WTC11 (cell line): Measurements from ENCODE around the gene MMP11. TPM values are rescaled to one million over a fixed set of nuclear protein-coding genes. Genes with fewer than 3 reads are reported as not detected.

Experiments used
- ATAC-seq: fragments of 200-7000 bp; cut with Tn5 transposase; 2 replicates; pipeline ENCODE4 v1.10.0; 2021; ENCODE audit warnings: mild to moderate bottlenecking, moderate library complexity
- CTCF ChIA-PET: fragments of 300-600 bp; sonication (Branson Sonifier 250); formaldehyde crosslinking; loops from one replicate; lab custom pipeline; 2021; ENCODE audit warnings: antibody characterized with exemption; lab: Charles Lee
- POLR2A ChIA-PET: fragments of 350-600 bp; sonication (Branson Sonifier 250); formaldehyde crosslinking; loops from one replicate; lab custom pipeline; 2021; ENCODE audit warnings: antibody characterized with exemption; lab: Charles Lee
- DNase-seq: peaks from one replicate; pipeline ENCODE4 v3.0.0; 2021; ENCODE audit warnings: low spot score
- H3K27ac Mint-ChIP-seq: 2 replicates; pipeline ENCODE4 v1.8.0; 2021; ENCODE audit warnings: mixed read lengths
- H3K27me3 Mint-ChIP-seq: 2 replicates; pipeline ENCODE4 v1.8.0; 2021; ENCODE audit warnings: low read depth, mild to moderate bottlenecking, moderate library complexity, mixed read lengths
- H3K36me3 Mint-ChIP-seq: 2 replicates; pipeline ENCODE4 v1.8.0; 2021; ENCODE audit warnings: mixed read lengths
- H3K4me1 Mint-ChIP-seq: 2 replicates; pipeline ENCODE4 v1.8.0; 2022; ENCODE audit warnings: mixed read lengths
- H3K4me3 Mint-ChIP-seq: 2 replicates; pipeline ENCODE4 v1.8.0; 2021; ENCODE audit warnings: mild to moderate bottlenecking, moderate library complexity, mixed read lengths
- H3K9me3 Mint-ChIP-seq: 2 replicates; pipeline ENCODE4 v1.8.0; 2021; ENCODE audit warnings: mixed read lengths
- E2F1 ChIP-seq: sonication (generic); formaldehyde crosslinking; IDR thresholded peaks from 2 replicates; pipeline ENCODE4 v1.8.0; 2022; ENCODE audit warnings: mild to moderate bottlenecking, missing genetic modification reagents
- GABPB1 ChIP-seq: sonication (generic); formaldehyde crosslinking; IDR thresholded peaks from 2 replicates; pipeline ENCODE4 v1.8.1; 2023; ENCODE audit warnings: mild to moderate bottlenecking, missing genetic modification reagents
- GRHL2 ChIP-seq: fragments of 250-450 bp; sonication (Bioruptor Pico); IDR thresholded peaks from 2 replicates; pipeline ENCODE4 v1.8.0; 2022; ENCODE audit warnings: mild to moderate bottlenecking, moderate library complexity; ENCODE audit not compliant: insufficient replicate concordance, severe bottlenecking
- HMGA2 ChIP-seq: fragments of 250-450 bp; sonication (Bioruptor Pico); IDR thresholded peaks from 2 replicates; pipeline ENCODE4 v1.4.0; 2021; ENCODE audit warnings: mild to moderate bottlenecking, moderate library complexity
- NFYB ChIP-seq: sonication (generic); formaldehyde crosslinking; conservative IDR thresholded peaks from 2 replicates; pipeline ENCODE4 v1.8.0; 2022; ENCODE audit warnings: low read depth, missing genetic modification reagents
- NR1H2 ChIP-seq: sonication (generic); formaldehyde crosslinking; IDR thresholded peaks from 2 replicates; pipeline ENCODE4 v1.9.0; 2021; ENCODE audit warnings: mild to moderate bottlenecking, moderate library complexity, missing genetic modification reagents
- RORB ChIP-seq: fragments of 250-450 bp; sonication (Bioruptor Pico); IDR thresholded peaks from 2 replicates; pipeline ENCODE4 v1.9.0; 2021; ENCODE audit warnings: mild to moderate bottlenecking
- SP1 ChIP-seq: sonication (generic); formaldehyde crosslinking; conservative IDR thresholded peaks from 2 replicates; pipeline ENCODE4 v1.8.1; 2022; ENCODE audit warnings: missing genetic modification reagents
- ZBTB43 ChIP-seq: sonication (generic); formaldehyde crosslinking; IDR thresholded peaks from 2 replicates; pipeline ENCODE4 v1.8.1; 2023; ENCODE audit warnings: mild to moderate bottlenecking, missing genetic modification reagents
- ZNF121 ChIP-seq: sonication (generic); formaldehyde crosslinking; IDR thresholded peaks from 2 replicates; pipeline ENCODE4 v1.8.0; 2023; ENCODE audit warnings: missing genetic modification reagents
- ZNF138 ChIP-seq: sonication (generic); formaldehyde crosslinking; conservative IDR thresholded peaks from 2 replicates; pipeline ENCODE4 v1.8.1; 2022; ENCODE audit warnings: mild to moderate bottlenecking, moderate library complexity, missing genetic modification reagents
- total RNA-seq: library from RNA; stranded (reverse); gene quantifications from 3 replicates; pipeline ENCODE4 v1.2.3, GENCODE V29; 2021
- TF ChIP-seq, protein P1 (sequence below): sonication (generic); formaldehyde crosslinking; IDR thresholded peaks from 2 replicates; pipeline ENCODE4 v1.8.0; 2022; ENCODE audit warnings: mild to moderate bottlenecking, missing genetic modification reagents
- TF ChIP-seq, protein P2 (sequence below): fragments of 250-450 bp; sonication (Bioruptor Pico); IDR thresholded peaks from 2 replicates; pipeline ENCODE4 v1.9.0; 2021; ENCODE audit warnings: mild to moderate bottlenecking, borderline replicate concordance

MMP11 gene
- total RNA-seq, 1 experiment from 2014 or later: 16.5 TPM

DNA sequence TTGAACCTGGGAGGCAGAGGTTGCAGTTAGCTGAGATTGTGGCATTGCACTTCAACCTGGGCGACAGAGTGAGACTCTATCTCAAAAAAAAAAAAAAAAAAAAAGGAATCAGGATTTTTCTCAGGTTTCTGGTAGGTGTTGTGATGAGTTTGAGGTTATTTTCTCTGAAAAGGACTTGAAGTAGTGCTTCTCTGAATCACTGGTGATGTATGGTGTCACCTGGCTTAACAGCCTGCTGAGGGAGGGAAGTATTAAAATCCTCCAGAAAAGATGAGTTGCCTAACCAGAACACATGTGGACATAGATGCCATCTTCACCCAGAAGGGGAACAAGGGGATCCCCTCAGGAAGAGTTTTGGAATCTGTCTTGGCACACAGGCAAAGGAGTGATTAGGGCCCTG is 34.2 kb downstream of the MMP11 start:
- no peak overlapping the region for H3K27ac Mint-ChIP-seq
- peaks cover 6% of the 10 kb centered on the region; the same call in 1 of the 2 replicates for H3K4me1 Mint-ChIP-seq
- TF ChIP-seq NFYB (no peak), E2F1 (CRISPR knock-in tag) (no peak), ZNF121 (CRISPR knock-in tag) (no peak), RORB (no peak)
- TF ChIP-seq, protein P1, sequence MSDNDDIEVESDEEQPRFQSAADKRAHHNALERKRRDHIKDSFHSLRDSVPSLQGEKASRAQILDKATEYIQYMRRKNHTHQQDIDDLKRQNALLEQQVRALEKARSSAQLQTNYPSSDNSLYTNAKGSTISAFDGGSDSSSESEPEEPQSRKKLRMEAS (CRISPR knock-in tag): no peak
- TF ChIP-seq, all 79 proteins: peak for 0
- CTCF ChIA-PET: no interaction called here
- Mint-ChIP-seq H3K9me3 (no peaks in the 10 kb centered on the region), H3K36me3 (peaks cover 62% of the 10 kb centered on the region), H3K4me3 (no peak overlapping the region), H3K27me3 (no peaks in the 10 kb centered on the region)
- ATAC-seq (no peak), DNase-seq (no peak)
- POLR2A ChIA-PET: no interaction called here

GRCh38 chr22:23812378-23812777 is 39.7 kb downstream of the MMP11 start:
- Mint-ChIP-seq H3K9me3 (no peaks in the 10 kb centered on the region), H3K36me3 (peaks cover 56% of the 10 kb centered on the region), H3K4me1 (no peaks in the 10 kb centered on the region), H3K4me3 (no peak overlapping the region), H3K27me3 (no peaks in the 10 kb centered on the region), H3K27ac (no peak overlapping the region)
- ChIA-PET CTCF (interaction anchor here (0.6 to 2.3 kb wide), 4 partner anchors 13 to 81 kb away, joined by 3 to 9 read pairs (median 4); no protein-coding TSS in a partner anchor), POLR2A (interaction anchor here (1.1 kb wide), 1 partner anchor 13 kb away, joined by 3 read pairs; no protein-coding TSS in a partner anchor)
- no peak for ATAC-seq
- DNase-seq: no peak
- TF ChIP-seq ZBTB43: no peak
- TF ChIP-seq GRHL2: no peak
- TF ChIP-seq ZNF138 (CRISPR knock-in tag): no peak

DNA sequence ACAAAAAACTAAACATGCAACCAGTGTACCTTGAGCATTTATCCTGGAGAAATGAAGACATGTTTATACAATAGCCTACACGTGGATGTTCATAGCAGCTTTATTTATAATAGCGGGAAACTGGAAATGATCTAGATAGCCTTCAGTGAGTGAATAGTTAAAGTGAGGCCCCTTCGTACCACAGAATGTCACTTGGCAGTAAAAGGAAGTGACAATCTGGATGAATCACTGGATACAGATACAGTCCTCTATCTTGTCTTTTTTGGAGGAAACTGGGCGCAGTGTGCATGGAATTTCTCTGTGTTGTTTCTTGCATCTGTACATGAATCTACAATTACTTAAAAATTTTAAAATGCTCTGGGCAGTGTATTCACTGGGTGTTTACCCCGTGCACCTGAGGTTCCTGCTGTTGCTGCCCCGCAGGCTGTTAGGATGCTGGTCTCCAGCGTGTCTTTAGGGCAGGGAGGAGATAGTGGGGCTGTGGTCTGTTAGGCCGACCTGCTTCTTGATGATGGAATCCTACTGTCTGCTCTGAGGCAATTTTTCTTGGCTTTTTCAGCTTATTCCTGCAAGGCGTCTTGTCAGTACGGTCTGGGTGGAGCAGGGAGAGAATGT is 43.0 kb downstream of the MMP11 start:
- ATAC-seq (no peak), DNase-seq (no peak)
- Mint-ChIP-seq H3K4me1 (0 out of 2 replicates have a peak, but pooled peaks cover 3% of the 10 kb centered on the region), H3K36me3 (peaks cover 77% of the 10 kb centered on the region), H3K4me3 (no peak overlapping the region), H3K27me3 (no peaks in the 10 kb centered on the region), H3K9me3 (no peaks in the 10 kb centered on the region), H3K27ac (no peak overlapping the region; the same call in 1 of the 2 replicates)
- CTCF ChIA-PET: interaction anchor here (0.9 to 1.9 kb wide), 3 partner anchors 34 to 47 kb away, joined by 3 to 8 read pairs (median 3); no protein-coding TSS in a partner anchor
- no peak for TF ChIP-seq NR1H2 (CRISPR knock-in tag)
- TF ChIP-seq, protein P2, sequence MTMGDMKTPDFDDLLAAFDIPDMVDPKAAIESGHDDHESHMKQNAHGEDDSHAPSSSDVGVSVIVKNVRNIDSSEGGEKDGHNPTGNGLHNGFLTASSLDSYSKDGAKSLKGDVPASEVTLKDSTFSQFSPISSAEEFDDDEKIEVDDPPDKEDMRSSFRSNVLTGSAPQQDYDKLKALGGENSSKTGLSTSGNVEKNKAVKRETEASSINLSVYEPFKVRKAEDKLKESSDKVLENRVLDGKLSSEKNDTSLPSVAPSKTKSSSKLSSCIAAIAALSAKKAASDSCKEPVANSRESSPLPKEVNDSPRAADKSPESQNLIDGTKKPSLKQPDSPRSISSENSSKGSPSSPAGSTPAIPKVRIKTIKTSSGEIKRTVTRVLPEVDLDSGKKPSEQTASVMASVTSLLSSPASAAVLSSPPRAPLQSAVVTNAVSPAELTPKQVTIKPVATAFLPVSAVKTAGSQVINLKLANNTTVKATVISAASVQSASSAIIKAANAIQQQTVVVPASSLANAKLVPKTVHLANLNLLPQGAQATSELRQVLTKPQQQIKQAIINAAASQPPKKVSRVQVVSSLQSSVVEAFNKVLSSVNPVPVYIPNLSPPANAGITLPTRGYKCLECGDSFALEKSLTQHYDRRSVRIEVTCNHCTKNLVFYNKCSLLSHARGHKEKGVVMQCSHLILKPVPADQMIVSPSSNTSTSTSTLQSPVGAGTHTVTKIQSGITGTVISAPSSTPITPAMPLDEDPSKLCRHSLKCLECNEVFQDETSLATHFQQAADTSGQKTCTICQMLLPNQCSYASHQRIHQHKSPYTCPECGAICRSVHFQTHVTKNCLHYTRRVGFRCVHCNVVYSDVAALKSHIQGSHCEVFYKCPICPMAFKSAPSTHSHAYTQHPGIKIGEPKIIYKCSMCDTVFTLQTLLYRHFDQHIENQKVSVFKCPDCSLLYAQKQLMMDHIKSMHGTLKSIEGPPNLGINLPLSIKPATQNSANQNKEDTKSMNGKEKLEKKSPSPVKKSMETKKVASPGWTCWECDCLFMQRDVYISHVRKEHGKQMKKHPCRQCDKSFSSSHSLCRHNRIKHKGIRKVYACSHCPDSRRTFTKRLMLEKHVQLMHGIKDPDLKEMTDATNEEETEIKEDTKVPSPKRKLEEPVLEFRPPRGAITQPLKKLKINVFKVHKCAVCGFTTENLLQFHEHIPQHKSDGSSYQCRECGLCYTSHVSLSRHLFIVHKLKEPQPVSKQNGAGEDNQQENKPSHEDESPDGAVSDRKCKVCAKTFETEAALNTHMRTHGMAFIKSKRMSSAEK (CRISPR knock-in tag): no peak
- no peak for TF ChIP-seq HMGA2 (CRISPR knock-in tag)
- no peak for TF ChIP-seq GABPB1 (CRISPR knock-in tag)
- no peak for TF ChIP-seq SP1 (CRISPR knock-in tag)
- POLR2A ChIA-PET: no interaction called here
